HUES48 (cell line): ENCODE measurements around the gene METRN.
"Not testable (repeated sequence)": the region's sequence is repeated elsewhere in the genome, so short reads cannot be mapped to it uniquely, and the experiment has no call there.

Experiments used
- H3K27ac ChIP-seq: one replicate; pipeline ENCODE4 v1.7.0; 2013; ENCODE audit warnings: low read depth, low read length, inconsistent platforms
- H3K27me3 ChIP-seq: 2 replicates; pipeline ENCODE4 v1.6.1; 2013; ENCODE audit warnings: mild to moderate bottlenecking, low read length; ENCODE audit not compliant: control insufficient read depth, insufficient read depth
- H3K36me3 ChIP-seq: 2 replicates; pipeline ENCODE4 v1.6.1; 2013; ENCODE audit warnings: low read length; ENCODE audit not compliant: control insufficient read depth, insufficient read depth
- H3K4me1 ChIP-seq: 2 replicates; pipeline ENCODE4 v1.6.1; 2013; ENCODE audit warnings: mild to moderate bottlenecking, low read length; ENCODE audit not compliant: control insufficient read depth, insufficient read depth
- H3K4me3 ChIP-seq: 2 replicates; pipeline ENCODE4 v1.5.1; 2013; ENCODE audit warnings: mild to moderate bottlenecking, low read depth, low read length
- H3K9ac ChIP-seq: 2 replicates; pipeline ENCODE4 v1.6.1; 2013; ENCODE audit warnings: mild to moderate bottlenecking, low read depth, low read length, moderate library complexity
- H3K9me3 ChIP-seq: 2 replicates; pipeline ENCODE4 v1.6.1; 2013; ENCODE audit warnings: low read length; ENCODE audit not compliant: control insufficient read depth, insufficient read depth

METRN gene

GRCh38 chr16:684961-685696 lies 29.8 kb upstream of the METRN start:
- H3K4me3 ChIP-seq = no peak overlapping the region
- H3K36me3 ChIP-seq = peaks cover 49% of the 10 kb centered on the region
- no peaks in the 10 kb centered on the region for H3K27me3 ChIP-seq
- no peak overlapping the region for H3K27ac ChIP-seq
- H3K4me1 ChIP-seq = peaks cover 16% of the 10 kb centered on the region
- no peaks in the 10 kb centered on the region for H3K9me3 ChIP-seq
- no peak overlapping the region for H3K9ac ChIP-seq

- H3K9ac ChIP-seq = no peak overlapping the region
- 0 out of 2 replicates have a peak, but pooled peaks cover 2% of the 10 kb centered on the region for H3K27me3 ChIP-seq
- no peak overlapping the region for H3K4me3 ChIP-seq
- no peak overlapping the region for H3K27ac ChIP-seq
- H3K9me3 ChIP-seq = no peaks in the 10 kb centered on the region
- peaks cover 16% of the 10 kb centered on the region for H3K4me1 ChIP-seq
- H3K36me3 ChIP-seq = peaks cover 49% of the 10 kb centered on the region
These were observed 29.0 kb upstream of the METRN start for GRCh38 chr16:685967-686366.

DNA sequence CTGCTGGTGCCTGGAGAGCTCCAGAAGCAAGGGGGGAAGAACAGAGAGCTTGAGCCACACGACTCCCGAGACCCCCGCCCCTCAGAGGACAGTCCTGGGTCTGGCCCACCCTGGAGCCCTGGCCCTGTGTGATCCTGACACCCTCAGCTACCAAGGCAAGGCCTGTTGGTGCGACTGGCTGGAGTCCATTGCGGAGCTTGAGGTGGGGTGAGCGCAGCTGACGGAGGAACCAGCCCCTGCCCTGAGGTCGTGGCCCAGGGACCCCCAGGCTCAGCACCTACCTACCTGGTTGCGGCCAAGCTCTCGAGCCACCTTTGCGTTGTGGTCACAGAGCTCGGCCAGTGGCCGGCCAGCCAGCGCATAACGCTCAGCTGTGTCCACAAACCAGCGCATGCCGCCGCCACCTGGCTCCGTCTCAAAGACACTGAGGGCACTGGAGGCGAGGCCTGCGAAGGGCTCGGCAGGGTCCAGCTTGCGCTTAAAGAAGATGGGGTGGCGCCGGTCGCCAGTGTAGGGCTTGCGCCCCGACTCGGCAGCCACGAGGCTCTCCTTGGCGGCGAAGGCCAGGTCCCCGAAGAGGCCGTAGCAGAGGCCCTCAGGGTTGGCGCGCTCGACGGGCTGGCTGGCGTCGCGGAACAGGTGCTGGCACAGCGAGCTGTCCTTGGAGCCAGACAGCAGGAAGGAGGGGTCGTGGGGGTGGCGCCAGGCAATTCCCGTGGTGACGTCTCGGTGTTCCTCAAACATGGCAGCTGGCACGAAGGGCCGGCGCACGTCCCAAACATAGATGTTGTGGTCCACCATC lies 28.3 kb upstream of the METRN start:
- H3K36me3 ChIP-seq = peaks cover 45% of the 10 kb centered on the region

DNA sequence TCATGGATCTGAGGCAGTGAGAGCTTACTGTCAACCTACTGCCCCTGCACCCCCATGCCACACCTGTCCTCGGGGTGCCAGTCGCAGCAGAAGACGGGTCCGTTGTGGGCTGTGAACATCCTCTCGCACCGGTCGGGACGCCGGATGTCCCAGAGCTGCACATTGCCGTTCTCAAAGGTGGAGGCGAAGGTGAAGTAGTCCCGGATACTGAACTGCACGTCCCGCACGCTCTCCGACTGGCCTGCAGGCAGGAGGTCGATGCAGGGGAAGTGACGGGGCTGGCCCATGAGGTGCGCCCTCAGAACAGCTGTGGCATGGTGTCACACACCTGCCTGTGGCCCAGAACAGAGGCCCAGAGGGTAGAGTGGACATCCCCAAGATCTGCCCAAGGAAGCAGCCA lies 27.4 kb upstream of the METRN start:
- Histone ChIP-seq H3K36me3 (peaks cover 36% of the 10 kb centered on the region), H3K9ac (no peak overlapping the region)

More for the DNA sequence above, 28.3 kb upstream of the METRN start:
- H3K9ac ChIP-seq = no peak overlapping the region
- H3K27ac ChIP-seq = no peak overlapping the region
- 0 out of 2 replicates have a peak, but pooled peaks cover 6% of the 10 kb centered on the region for H3K27me3 ChIP-seq
- H3K9me3 ChIP-seq = no peaks in the 10 kb centered on the region
- H3K4me3 ChIP-seq = no peak overlapping the region
- H3K4me1 ChIP-seq = peaks cover 9% of the 10 kb centered on the region

DNA sequence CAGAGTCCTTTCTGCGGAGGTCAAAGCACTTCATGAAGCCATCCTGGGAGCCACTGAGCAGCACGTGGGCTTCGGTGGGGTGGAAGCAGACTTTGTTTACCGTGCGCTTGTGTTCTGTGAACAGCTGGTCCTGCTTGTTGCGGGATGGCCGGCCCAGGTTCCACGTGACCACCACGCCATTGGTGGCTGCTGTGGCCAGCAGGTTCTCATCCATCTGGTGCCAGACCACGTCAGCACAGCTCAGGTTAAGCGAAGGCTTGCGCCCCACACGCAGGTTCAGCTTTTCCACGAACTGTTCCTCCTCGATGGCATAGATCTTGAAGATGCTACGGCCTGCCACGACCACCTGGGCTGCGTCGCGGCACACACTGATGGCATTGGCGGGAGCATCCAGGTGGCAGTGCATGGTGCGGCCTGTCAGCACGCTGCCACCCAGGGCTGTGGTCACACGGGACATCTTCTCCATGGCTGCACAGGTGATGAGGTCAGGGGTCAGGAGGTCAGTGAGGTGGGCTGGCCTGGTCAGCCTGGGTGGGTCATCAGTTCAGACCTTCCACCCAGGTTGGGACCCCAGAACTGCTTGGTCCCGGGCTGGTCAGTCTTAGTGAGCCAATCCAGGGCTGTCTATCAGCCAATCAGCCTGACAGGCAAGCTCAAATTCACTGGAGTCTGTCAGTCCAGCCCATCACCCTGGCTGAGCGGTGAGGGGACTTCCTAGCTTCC lies 25.6 kb upstream of the METRN start:
- Histone ChIP-seq H3K36me3 (peaks cover 26% of the 10 kb centered on the region), H3K9me3 (no peaks in the 10 kb centered on the region), H3K27ac (peak overlapping the region; percentile 82), H3K4me1 (peaks cover 4% of the 10 kb centered on the region; the same call in 1 of the 2 replicates), H3K27me3 (peaks cover 29% of the 10 kb centered on the region), H3K9ac (peak overlapping the region; percentile 79; the same call in 1 of the 2 replicates), H3K4me3 (peak overlapping the region; percentile 93)

More for the DNA sequence above, 27.4 kb upstream of the METRN start:
- no peak overlapping the region for H3K27ac ChIP-seq
- peaks cover 14% of the 10 kb centered on the region for H3K27me3 ChIP-seq
- no peaks in the 10 kb centered on the region for H3K9me3 ChIP-seq
- H3K4me3 ChIP-seq = no peak overlapping the region
- peaks cover 9% of the 10 kb centered on the region for H3K4me1 ChIP-seq

DNA sequence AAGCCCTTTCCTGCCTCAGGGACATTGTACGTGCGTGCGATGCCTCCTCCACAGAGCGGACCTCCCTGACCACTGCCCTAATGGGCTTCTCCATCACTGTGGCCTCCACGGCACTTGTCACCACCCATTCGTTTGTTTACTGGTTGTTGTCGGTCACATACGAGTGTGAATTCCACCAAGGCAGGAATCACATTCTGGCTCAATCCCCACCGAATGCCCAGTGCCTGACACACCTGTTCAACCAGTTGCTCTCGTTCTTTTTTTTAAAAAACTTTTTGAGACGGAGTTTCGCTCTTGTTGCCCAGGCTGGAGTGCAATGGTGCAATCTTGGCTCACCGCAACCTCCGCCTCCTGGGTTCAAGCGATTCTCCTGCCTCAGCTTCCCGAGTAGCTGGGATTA lies 23.7 kb upstream of the METRN start:
- H3K9ac ChIP-seq, H3K27ac ChIP-seq, H3K4me1 ChIP-seq, H3K9me3 ChIP-seq, H3K4me3 ChIP-seq: not testable (repeated sequence)
- Histone ChIP-seq H3K36me3 (peaks cover 18% of the 10 kb centered on the region), H3K27me3 (peaks cover 46% of the 10 kb centered on the region)

- H3K27ac ChIP-seq = no peak overlapping the region
- no peak overlapping the region for H3K4me3 ChIP-seq
- H3K4me1 ChIP-seq = peaks cover 4% of the 10 kb centered on the region; the same call in 1 of the 2 replicates
- H3K9me3 ChIP-seq = no peaks in the 10 kb centered on the region
- H3K27me3 ChIP-seq = peaks cover 48% of the 10 kb centered on the region
- peaks cover 6% of the 10 kb centered on the region; the same call in 1 of the 2 replicates for H3K36me3 ChIP-seq
- no peak overlapping the region for H3K9ac ChIP-seq
These were observed 22.4 kb upstream of the METRN start for GRCh38 chr16:692356-693108.

GRCh38 chr16:693364-693763 lies 21.6 kb upstream of the METRN start:
- Histone ChIP-seq H3K4me3 (peak overlapping the region; percentile 69; the same call in 1 of the 2 replicates), H3K27ac (no peak overlapping the region), H3K4me1 (peaks cover 4% of the 10 kb centered on the region; the same call in 1 of the 2 replicates), H3K27me3 (peaks cover 51% of the 10 kb centered on the region), H3K9ac (no peak overlapping the region), H3K9me3 (no peaks in the 10 kb centered on the region), H3K36me3 (no peaks in the 10 kb centered on the region)

DNA sequence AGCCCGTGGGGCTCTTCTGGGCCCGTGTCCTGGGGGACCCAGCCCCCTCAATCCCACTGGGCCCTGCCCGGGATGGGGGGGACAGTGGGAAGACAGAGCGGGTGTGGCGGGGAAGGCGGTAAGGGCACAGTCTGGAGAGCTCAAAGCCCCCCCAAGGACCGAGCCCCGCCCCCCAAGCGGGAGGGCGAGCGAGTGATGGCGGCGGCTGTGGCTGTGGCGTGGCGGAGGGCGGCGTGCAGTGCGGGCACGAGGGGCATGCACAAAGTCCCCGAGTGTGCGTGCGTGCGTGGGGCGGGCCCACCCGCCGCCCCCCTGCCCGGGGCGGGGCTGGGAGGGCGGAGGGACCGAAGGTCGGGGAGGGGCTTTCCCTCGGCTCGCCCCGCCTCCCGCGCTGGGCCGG lies 21.2 kb upstream of the METRN start:
- Histone ChIP-seq H3K4me1 (peaks cover 4% of the 10 kb centered on the region; the same call in 1 of the 2 replicates), H3K36me3 (no peaks in the 10 kb centered on the region), H3K4me3 (peak overlapping the region; percentile 69; the same call in 1 of the 2 replicates), H3K27me3 (peaks cover 53% of the 10 kb centered on the region), H3K9ac (no peak overlapping the region), H3K9me3 (no peaks in the 10 kb centered on the region), H3K27ac (no peak overlapping the region)

DNA sequence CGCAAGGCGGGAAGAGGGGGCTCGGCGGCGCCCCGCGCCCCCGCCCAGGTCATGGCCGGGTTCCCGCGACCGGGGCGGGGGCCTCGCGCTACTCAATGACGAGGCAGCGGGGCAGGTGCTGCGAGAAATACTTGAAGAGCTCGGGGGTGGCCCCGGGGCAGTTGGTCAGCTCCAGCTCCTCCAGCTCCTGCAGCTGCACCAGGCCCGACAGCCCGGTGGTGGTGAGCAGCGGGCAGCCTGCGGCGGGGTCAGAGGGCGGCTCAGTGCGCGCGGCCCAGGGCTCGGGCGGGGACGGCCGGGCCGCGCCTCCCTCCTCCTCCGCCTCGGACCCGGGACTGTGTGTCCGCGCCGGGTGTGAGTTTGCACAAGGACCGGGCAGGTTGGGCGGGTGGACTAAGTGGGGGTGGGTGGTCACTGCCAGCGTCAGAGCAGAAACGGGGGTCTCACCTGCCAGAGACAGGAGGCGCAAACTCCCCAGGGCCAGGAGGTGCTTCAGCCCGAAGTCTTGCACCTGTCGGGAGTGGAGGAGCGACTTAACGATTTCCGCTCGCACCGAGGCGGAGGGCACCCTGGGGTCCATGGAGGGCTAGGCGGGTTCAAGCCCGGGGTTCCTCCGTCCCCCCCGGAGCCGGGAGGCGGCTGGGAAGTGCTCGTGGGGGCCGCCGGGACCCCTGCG lies 20.6 kb upstream of the METRN start:
- peaks cover 59% of the 10 kb centered on the region for H3K27me3 ChIP-seq
- H3K27ac ChIP-seq = no peak overlapping the region
- no peak overlapping the region for H3K9ac ChIP-seq
- peaks cover 4% of the 10 kb centered on the region; the same call in 1 of the 2 replicates for H3K4me1 ChIP-seq
- no peaks in the 10 kb centered on the region for H3K9me3 ChIP-seq
- H3K4me3 ChIP-seq = peak overlapping the region; percentile 69
- H3K36me3 ChIP-seq = no peaks in the 10 kb centered on the region
